HG02763 (cell line): Measurements from ENCODE around the gene SMIM10L1.

Experiments used
- ATAC-seq: cut with Tn5 transposase; IDR thresholded peaks from one replicate; pipeline ENCODE4 v1.9.1; 2021; ENCODE audit warnings: mild to moderate bottlenecking, moderate library complexity; ENCODE audit not compliant: unreplicated experiment

The SMIM10L1 gene

GRCh38 chr12:11171145-11171968 is at the start of gene SMIM10L1:
Gene SMIM10L1, plus strand, starts transcription at chr12:11171194. Its CDS starts 163 bp downstream, at chr12:11171357.
- peak; percentile 98 for ATAC-seq

GRCh38 chr12:11130382-11130781 is 40.6 kb upstream of the SMIM10L1 start:
- no peak for ATAC-seq

- no peak for ATAC-seq
Measured at GRCh38 chr12:11130999-11131398, 40.0 kb upstream of the SMIM10L1 start.

- ATAC-seq, result no peak
Measured at GRCh38 chr12:11133162-11133561, 37.8 kb upstream of the SMIM10L1 start.

- ATAC-seq, result no peak
Measured at GRCh38 chr12:11133816-11134215, 37.2 kb upstream of the SMIM10L1 start.

GRCh38 chr12:11134305-11134704 is 36.7 kb upstream of the SMIM10L1 start, which contains the start of gene TAS2R30:
Gene TAS2R30, minus strand, starts transcription at chr12:11134644. Its CDS starts 400 bp downstream, at chr12:11134244.
- ATAC-seq, result no peak

GRCh38 chr12:11136075-11136474 is 34.9 kb upstream of the SMIM10L1 start:
- no peak for ATAC-seq

GRCh38 chr12:11143352-11143751 is 27.6 kb upstream of the SMIM10L1 start:
- ATAC-seq, result no peak

- ATAC-seq, result no peak
Measured at GRCh38 chr12:11144297-11144696, 26.7 kb upstream of the SMIM10L1 start.

- no peak for ATAC-seq
Measured at GRCh38 chr12:11147420-11147819, 23.6 kb upstream of the SMIM10L1 start.

GRCh38 chr12:11150832-11151231 is 20.2 kb upstream of the SMIM10L1 start:
- no peak for ATAC-seq

GRCh38 chr12:11152725-11153124 is 18.3 kb upstream of the SMIM10L1 start:
- ATAC-seq, result no peak

GRCh38 chr12:11154400-11154925 is 16.5 kb upstream of the SMIM10L1 start:
- no peak for ATAC-seq

GRCh38 chr12:11158885-11159444 is 12.0 kb upstream of the SMIM10L1 start:
- ATAC-seq, result no peak

- ATAC-seq, result no peak
Measured at GRCh38 chr12:11162502-11162901, 8.5 kb upstream of the SMIM10L1 start.

- no peak for ATAC-seq
Measured at GRCh38 chr12:11164384-11164783, 6.6 kb upstream of the SMIM10L1 start.

- ATAC-seq, result no peak
Measured at GRCh38 chr12:11166300-11166699, 4.7 kb upstream of the SMIM10L1 start.

- ATAC-seq, result no peak
Measured at GRCh38 chr12:11170810-11171144, 217 bp upstream of the SMIM10L1 start.

GRCh38 chr12:11171969-11172675 is 1.1 kb downstream of the SMIM10L1 start:
- no peak for ATAC-seq

GRCh38 chr12:11174022-11174421 is 3.0 kb downstream of the SMIM10L1 start:
- no peak for ATAC-seq

- ATAC-seq, result no peak
Measured at GRCh38 chr12:11178250-11178649, 7.3 kb downstream of the SMIM10L1 start.

GRCh38 chr12:11182529-11182928 is 11.5 kb downstream of the SMIM10L1 start:
- no peak for ATAC-seq
